Mucosa of rectum (tissue), 2 donors: ENCODE data around the gene GTF3A.
A peak's percentile ranks its signal among the peaks of the same experiment; 100 is the strongest.
"Not testable (repeated sequence)": the region's sequence is repeated elsewhere in the genome, so short reads cannot be mapped to it uniquely, and the experiment has no call there.

ENCODE experiments used
- H3K27ac ChIP-seq, 2 donors: one replicate each; pipeline ENCODE4 v1.7.0; 2013; ENCODE audit warnings: inconsistent platforms in 2 of 2, low read depth in 2 of 2, low read length in 2 of 2
- H3K27me3 ChIP-seq, 2 donors: one replicate each; pipeline ENCODE4 v1.7.0; 2013; ENCODE audit warnings: low read length in 2 of 2; ENCODE audit not compliant: control insufficient read depth in 2 of 2, insufficient read depth in 2 of 2
- H3K36me3 ChIP-seq, 2 donors: one replicate each; pipeline ENCODE4 v1.7.0; 2013; ENCODE audit warnings: low read length in 2 of 2; ENCODE audit not compliant: control insufficient read depth in 2 of 2, insufficient read depth in 2 of 2
- H3K4me1 ChIP-seq, 2 donors: one replicate each; pipeline ENCODE4 v1.7.0; 2013; ENCODE audit warnings: low read length in 2 of 2, mild to moderate bottlenecking in 1 of 2; ENCODE audit not compliant: control insufficient read depth in 2 of 2, insufficient read depth in 2 of 2
- H3K4me3 ChIP-seq, 2 donors: one replicate each; pipeline ENCODE4 v1.7.0; 2013; ENCODE audit warnings: low read length in 2 of 2
- H3K9ac ChIP-seq, 2 donors: one replicate each; pipeline ENCODE4 v1.7.0; 2013; ENCODE audit warnings: low read length in 2 of 2, low read depth in 1 of 2, mild to moderate bottlenecking in 1 of 2
- H3K9me3 ChIP-seq, 2 donors: one replicate each; pipeline ENCODE4 v1.7.0; 2013; ENCODE audit warnings: low read length in 2 of 2; ENCODE audit not compliant: control insufficient read depth in 2 of 2
- donor health status: healthy.
- donor health status: Normal muscosa, but diverticular disease.

GTF3A gene

DNA sequence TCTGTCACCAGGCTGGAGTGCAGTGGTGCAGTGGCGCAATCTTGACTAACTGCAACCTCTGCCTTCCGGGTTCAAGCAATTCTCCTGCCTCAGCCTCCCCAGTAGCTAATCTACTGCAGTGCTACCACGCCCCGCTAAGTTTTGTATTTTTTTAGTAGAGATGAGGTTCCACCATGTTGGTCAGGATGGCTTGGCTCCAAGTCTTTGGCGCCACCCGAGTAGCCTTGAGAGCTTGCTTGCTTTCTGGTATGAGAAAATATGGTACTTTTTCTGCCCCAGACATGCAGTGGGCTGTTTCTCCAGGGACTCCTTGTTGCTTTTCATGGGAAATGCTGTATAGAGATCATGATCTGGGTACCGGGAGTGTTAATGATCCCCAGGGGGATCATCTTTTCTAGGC, 34.5 kb upstream of the GTF3A start:
- Histone ChIP-seq H3K36me3 (no peaks in the 10 kb centered on the region), H3K9ac (no peak overlapping the region), H3K4me1 (no peaks in the 10 kb centered on the region), H3K27me3 (no peaks in the 10 kb centered on the region), H3K27ac (no peak overlapping the region), H3K4me3 (no peak overlapping the region), H3K9me3 (no peaks in the 10 kb centered on the region)

DNA sequence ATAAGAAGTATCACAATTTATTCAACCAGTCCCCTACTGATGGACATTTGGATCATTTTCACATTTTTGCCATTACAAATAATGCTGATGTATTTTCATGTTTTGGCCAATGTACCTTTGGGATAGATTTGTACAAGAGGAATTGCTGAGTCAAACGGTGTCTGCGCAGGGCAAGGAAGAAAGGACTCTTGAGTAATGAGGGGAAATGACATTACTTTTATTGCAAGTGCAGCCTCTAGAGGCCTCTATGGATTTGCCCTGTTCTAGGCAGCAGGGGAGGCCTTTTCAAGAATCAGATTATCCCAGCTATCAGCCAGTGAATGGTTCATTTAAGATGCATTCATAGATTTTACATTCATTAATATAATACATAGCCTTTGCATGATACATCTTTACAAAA, 32.9 kb upstream of the GTF3A start:
- Histone ChIP-seq H3K9me3 (no peaks in the 10 kb centered on the region), H3K27me3 (no peaks in the 10 kb centered on the region)

GRCh38 chr13:27393101-27393500, 31.3 kb upstream of the GTF3A start:
- H3K36me3 ChIP-seq, result no peaks in the 10 kb centered on the region
- H3K27me3 ChIP-seq, result no peaks in the 10 kb centered on the region
- H3K27ac ChIP-seq, result no peak overlapping the region
- H3K9me3 ChIP-seq, result no peaks in the 10 kb centered on the region
- H3K9ac ChIP-seq, result no peak overlapping the region
- H3K4me1 ChIP-seq, result peaks cover 0 to 3% of the 10 kb centered on the region in 2 donors
- H3K4me3 ChIP-seq, result no peak overlapping the region

More for the DNA sequence above, 32.9 kb upstream of the GTF3A start:
- Histone ChIP-seq H3K4me3 (no peak overlapping the region), H3K4me1 (peaks cover 0 to 3% of the 10 kb centered on the region in 2 donors), H3K36me3 (no peaks in the 10 kb centered on the region), H3K9ac (no peak overlapping the region), H3K27ac (no peak overlapping the region)

DNA sequence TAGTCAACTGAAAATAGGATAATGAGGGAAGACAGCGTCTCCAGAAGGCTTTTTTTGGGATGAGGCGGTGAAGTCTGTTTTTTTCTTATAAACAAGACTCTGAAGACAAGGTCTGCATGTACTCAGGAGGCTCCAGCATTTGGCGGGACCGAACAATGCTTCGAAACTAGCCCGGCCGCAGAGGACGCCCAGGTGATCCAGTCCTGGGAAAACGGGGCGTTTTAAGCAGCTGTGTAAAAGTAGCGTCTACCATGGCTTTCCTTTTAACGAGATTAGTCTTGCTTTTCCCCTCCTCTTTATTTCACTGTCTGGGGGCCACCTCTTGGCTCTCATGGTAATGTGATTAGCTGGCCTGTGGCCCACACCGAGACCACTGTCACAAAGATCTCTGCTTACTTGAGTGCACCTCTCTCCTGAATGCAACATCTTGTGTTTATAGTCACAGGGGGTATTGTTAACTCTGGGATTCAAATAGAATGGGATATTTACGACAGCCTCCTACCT, 29.4 kb upstream of the GTF3A start:
- Histone ChIP-seq H3K4me1 (peaks cover 0 to 10% of the 10 kb centered on the region in 2 donors), H3K27me3 (no peaks in the 10 kb centered on the region), H3K36me3 (no peaks in the 10 kb centered on the region), H3K9me3 (no peaks in the 10 kb centered on the region), H3K9ac (no peak overlapping the region), H3K4me3 (no peak overlapping the region), H3K27ac (no peak overlapping the region)

DNA sequence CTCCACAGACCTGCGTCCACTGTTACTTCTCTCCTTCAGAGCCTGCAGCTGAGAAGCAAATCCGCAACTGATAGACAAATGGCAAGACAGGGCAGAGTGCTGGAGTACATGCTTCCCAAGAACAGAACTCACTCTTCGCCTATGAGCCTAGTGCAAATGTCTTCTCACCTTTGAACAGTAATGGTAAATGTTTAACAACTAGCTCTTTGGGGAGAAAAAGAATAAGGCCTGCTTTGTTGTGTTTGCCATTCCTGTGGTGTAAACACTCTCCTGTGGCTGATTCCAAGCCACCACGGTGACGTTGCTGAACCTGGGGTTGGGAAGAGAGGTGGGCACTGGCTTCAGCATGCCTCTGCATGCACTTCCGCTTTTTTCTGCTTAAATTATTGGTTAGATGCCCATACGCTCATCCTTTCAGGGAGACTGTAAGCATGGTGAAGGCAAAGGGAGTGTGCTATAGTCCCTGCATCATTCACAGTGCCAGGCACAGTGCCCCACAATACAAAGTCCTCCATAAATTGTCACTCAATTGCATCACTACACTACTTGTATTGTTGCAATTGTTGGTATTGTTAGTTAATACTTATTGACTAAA, 28.1 kb upstream of the GTF3A start:
- no peak overlapping the region for H3K4me3 ChIP-seq
- H3K36me3 ChIP-seq, result no peaks in the 10 kb centered on the region
- H3K27me3 ChIP-seq, result no peaks in the 10 kb centered on the region
- peaks cover 2 to 10% of the 10 kb centered on the region in 2 donors for H3K4me1 ChIP-seq
- no peak overlapping the region for H3K9ac ChIP-seq
- H3K9me3 ChIP-seq, result no peaks in the 10 kb centered on the region
- H3K27ac ChIP-seq, result no peak overlapping the region

DNA sequence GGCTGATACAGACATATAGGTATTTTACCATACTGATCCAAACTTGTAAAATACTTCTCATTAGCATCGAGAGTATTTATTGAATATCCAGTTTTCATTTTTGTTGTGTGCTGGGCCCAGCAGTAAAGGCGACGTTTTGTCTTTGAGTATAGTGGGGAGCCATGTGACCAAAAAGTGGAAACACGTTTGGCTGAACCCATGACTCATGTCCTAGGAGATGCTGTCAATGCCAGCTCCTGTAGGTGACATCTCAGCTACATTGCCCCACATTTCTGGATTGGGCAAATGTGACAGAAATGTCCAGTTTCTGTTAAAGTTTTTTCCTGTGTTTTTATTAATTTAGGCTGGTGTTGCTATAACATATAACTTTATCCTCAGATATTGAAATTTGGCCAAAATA, 26.1 kb upstream of the GTF3A start:
- no peak overlapping the region for H3K4me3 ChIP-seq
- H3K36me3 ChIP-seq, result no peaks in the 10 kb centered on the region
- H3K9ac ChIP-seq, result no peak overlapping the region
- H3K27me3 ChIP-seq, result no peaks in the 10 kb centered on the region
- peaks cover 3 to 25% of the 10 kb centered on the region in 2 donors for H3K4me1 ChIP-seq
- H3K27ac ChIP-seq, result no peak overlapping the region
- H3K9me3 ChIP-seq, result no peaks in the 10 kb centered on the region

GRCh38 chr13:27400405-27400804, 24.0 kb upstream of the GTF3A start:
- H3K27me3 ChIP-seq, H3K36me3 ChIP-seq, H3K27ac ChIP-seq, H3K9ac ChIP-seq, H3K4me3 ChIP-seq, H3K9me3 ChIP-seq: not testable (repeated sequence)
- H3K4me1 ChIP-seq, result peaks cover 21 to 45% of the 10 kb centered on the region in 2 donors

GRCh38 chr13:27401210-27401609, 23.2 kb upstream of the GTF3A start:
- no peaks in the 10 kb centered on the region for H3K36me3 ChIP-seq
- H3K27me3 ChIP-seq, result no peaks in the 10 kb centered on the region
- H3K9ac ChIP-seq, result no peak overlapping the region
- H3K27ac ChIP-seq, result peak overlapping the region; percentile 20 to 58
- peaks cover 24 to 47% of the 10 kb centered on the region in 2 donors for H3K4me1 ChIP-seq
- H3K9me3 ChIP-seq, result no peaks in the 10 kb centered on the region
- H3K4me3 ChIP-seq, result peak overlapping the region in 1 of 2 donors; percentile 22

- H3K27ac ChIP-seq, result peak overlapping the region; percentile 79 to 83
- no peaks in the 10 kb centered on the region for H3K36me3 ChIP-seq
- peaks cover 28 to 53% of the 10 kb centered on the region in 2 donors for H3K4me1 ChIP-seq
- no peaks in the 10 kb centered on the region for H3K27me3 ChIP-seq
- peak overlapping the region in 1 of 2 donors; percentile 16 for H3K9ac ChIP-seq
- no peaks in the 10 kb centered on the region for H3K9me3 ChIP-seq
- no peak overlapping the region for H3K4me3 ChIP-seq
Observed at GRCh38 chr13:27403203-27403678, 21.2 kb upstream of the GTF3A start.

GRCh38 chr13:27403727-27404385, 20.6 kb upstream of the GTF3A start:
- Histone ChIP-seq H3K4me3 (peak overlapping the region; percentile 20 to 56), H3K27ac (peak overlapping the region; percentile 79 to 83), H3K27me3 (no peaks in the 10 kb centered on the region), H3K9me3 (no peaks in the 10 kb centered on the region), H3K9ac (peak overlapping the region in 1 of 2 donors; percentile 20), H3K36me3 (no peaks in the 10 kb centered on the region), H3K4me1 (peaks cover 28 to 51% of the 10 kb centered on the region in 2 donors)
